K562 (cell line): ENCODE data around the gene SERTAD1. TPM values are rescaled to one million over a fixed set of nuclear protein-coding genes. Genes with fewer than 3 reads are reported as not detected.

Experiments
- FOXK1 ChIP-seq: sonication (generic); formaldehyde crosslinking; IDR thresholded peaks from 2 replicates; pipeline ENCODE4 v1.8.0; 2022; ENCODE audit warnings: missing genetic modification reagents, mild to moderate bottlenecking, borderline replicate concordance
- FOXM1 ChIP-seq, 2 experiments: fragments of 450-650 bp in 1 of 2; sonication (generic) in 1 of 2; formaldehyde crosslinking in 1 of 2; IDR thresholded peaks; 2 replicates each; pipeline versions ENCODE4 v1.6.1 to v1.9.0; 2017 to 2022; ENCODE audit warnings: low read depth in 2 of 2, mild to moderate bottlenecking in 2 of 2, missing genetic modification reagents in 1 of 2, moderate library complexity in 1 of 2
- HNRNPL ChIP-seq: fragments of 200-400 bp; formaldehyde crosslinking; IDR thresholded peaks from 2 replicates; pipeline ENCODE4 v1.6.1; 2017; ENCODE audit warnings: low read depth, mild to moderate bottlenecking, low read length
- JUN ChIP-seq, 2 experiments: sonication (generic) in 1 of 2; formaldehyde crosslinking in 1 of 2; IDR thresholded peaks; 2 replicates each; pipeline versions ENCODE4 v1.6.1 to v1.8.0; 2012 to 2022; ENCODE audit warnings: borderline replicate concordance in 2 of 2, mild to moderate bottlenecking in 2 of 2, improper control_type of control experiment in 1 of 2, low read depth in 1 of 2, low read length in 1 of 2, missing genetic modification reagents in 1 of 2
- JUNB ChIP-seq: fragments of 450-650 bp; formaldehyde crosslinking; conservative IDR thresholded peaks from 2 replicates; pipeline ENCODE4 v1.4.0; 2020; ENCODE audit warnings: mild to moderate bottlenecking
- MYNN ChIP-seq, 2 experiments: sonication (generic); formaldehyde crosslinking in 1 of 2; IDR thresholded peaks; 2 replicates each; pipeline versions ENCODE4 v1.5.0 to v1.6.1; 2016 to 2020; ENCODE audit warnings: antibody characterized with exemption in 1 of 2, missing genetic modification reagents in 1 of 2
- NCOA4 ChIP-seq: fragments of 450-650 bp; IDR thresholded peaks from 2 replicates; pipeline ENCODE4 v1.6.1; 2018; ENCODE audit warnings: mild to moderate bottlenecking; ENCODE audit not compliant: partially characterized antibody
- PHF8 ChIP-seq: fragments of 200-600 bp; sonication (generic); IDR thresholded peaks from 2 replicates; pipeline ENCODE4 v1.6.1; 2012; ENCODE audit warnings: mixed run types, mild to moderate bottlenecking, inconsistent platforms, low read length, moderate library complexity, borderline replicate concordance
- RAD51 ChIP-seq: fragments of 450-650 bp; IDR thresholded peaks from 2 replicates; pipeline ENCODE4 v1.7.1; 2016; ENCODE audit warnings: low read depth, mild to moderate bottlenecking, borderline replicate concordance
- SIN3A ChIP-seq, 2 experiments: fragments of 150-350 bp in 1 of 2; IDR thresholded peaks; 2 replicates each; pipeline ENCODE4 v1.6.1; 2011 to 2016; ENCODE audit warnings: borderline replicate concordance in 2 of 2, low read depth in 2 of 2, low read length in 2 of 2, mild to moderate bottlenecking in 2 of 2, moderate library complexity in 2 of 2; ENCODE audit not compliant: control insufficient read depth in 1 of 2
- SMAD1 ChIP-seq: fragments of 150-350 bp; IDR thresholded peaks from 2 replicates; pipeline ENCODE4 v1.6.1; 2014; ENCODE audit warnings: low read length, low read depth; ENCODE audit not compliant: partially characterized antibody
- ZNF140 ChIP-seq: fragments of 250-450 bp; sonication (Bioruptor Pico); IDR thresholded peaks from 2 replicates; pipeline ENCODE4 v1.8.0; 2021; ENCODE audit warnings: moderate library complexity, mild to moderate bottlenecking, inconsistent platforms
- ZNF232 ChIP-seq: sonication (generic); formaldehyde crosslinking; IDR thresholded peaks from 2 replicates; pipeline ENCODE4 v1.8.0; 2022; ENCODE audit warnings: mild to moderate bottlenecking, missing genetic modification reagents
- ZNF507 ChIP-seq: conservative IDR thresholded peaks from 2 replicates; pipeline ENCODE4 v1.6.1; 2017; ENCODE audit warnings: missing genetic modification characterization, missing compliant biosample characterization
- polyA plus RNA-seq, 8 experiments: library from polyadenylated mRNA; depleted of rRNA in 4 of 8; stranded (reverse) in 5 of 8; unstranded in 3 of 8; fragments of >200 nt; fragmentation: Nextera tagmentation in 2 of 8; fragmentation: Illumina TruSeq in 1 of 8; extraction: Ambion mirVana in 2 of 8; extraction: Trizol in 1 of 8; gene quantifications; 2 replicates each; pipeline versions ENCODE4 v1.2.1 to v1.2.3, GENCODE V29; 2011 to 2014; ENCODE audit warnings: inconsistent platforms in 1 of 8, missing spikeins in 1 of 8
- total RNA-seq, 7 experiments: library from RNA; depleted of rRNA in 6 of 7; stranded (reverse); fragments of >200 nt in 6 of 7; fragmentation: Illumina TruSeq in 2 of 7; extraction: Trizol in 2 of 7; gene quantifications; 2 replicates each; pipeline versions ENCODE4 v1.2.1 to v1.2.3, GENCODE V29; 2011 to 2021; ENCODE audit warnings: low replicate concordance in 1 of 7
- TF ChIP-seq, protein P1 (sequence below): fragments of 450-650 bp; IDR thresholded peaks from 2 replicates; pipeline ENCODE4 v1.6.1; 2016; ENCODE audit warnings: borderline replicate concordance
- TF ChIP-seq, protein P2 (sequence below), 2 experiments: fragments of 450-650 bp in 1 of 2; IDR thresholded peaks; 2 replicates each; pipeline ENCODE4 v1.6.1; 2011 to 2017; ENCODE audit warnings: low read depth in 2 of 2, antibody characterized with exemption in 1 of 2, borderline replicate concordance in 1 of 2, low read length in 1 of 2, mild to moderate bottlenecking in 1 of 2, mixed read lengths in 1 of 2; ENCODE audit not compliant: control insufficient read depth in 1 of 2
- TF ChIP-seq, protein P3 (sequence below), 3 experiments: IDR thresholded peaks in 2 of 3; conservative IDR thresholded peaks in 1 of 3; 2 replicates each; pipeline ENCODE4 v1.5.1; 2011 to 2012; ENCODE audit warnings: low read length in 3 of 3, mild to moderate bottlenecking in 3 of 3, control low read depth in 2 of 3, improper control_type of control experiment in 1 of 3, inconsistent platforms in 1 of 3, low read depth in 1 of 3, mixed read lengths in 1 of 3, moderate library complexity in 1 of 3; ENCODE audit not compliant: insufficient read depth in 2 of 3

The SERTAD1 gene
- total and polyA plus RNA-seq, 9 of the 15 experiments (the other 6 are each of a cell fraction or from before 2014, with no cell fraction given), result 0.15 to 8.7 (median 4.9) TPM

DNA sequence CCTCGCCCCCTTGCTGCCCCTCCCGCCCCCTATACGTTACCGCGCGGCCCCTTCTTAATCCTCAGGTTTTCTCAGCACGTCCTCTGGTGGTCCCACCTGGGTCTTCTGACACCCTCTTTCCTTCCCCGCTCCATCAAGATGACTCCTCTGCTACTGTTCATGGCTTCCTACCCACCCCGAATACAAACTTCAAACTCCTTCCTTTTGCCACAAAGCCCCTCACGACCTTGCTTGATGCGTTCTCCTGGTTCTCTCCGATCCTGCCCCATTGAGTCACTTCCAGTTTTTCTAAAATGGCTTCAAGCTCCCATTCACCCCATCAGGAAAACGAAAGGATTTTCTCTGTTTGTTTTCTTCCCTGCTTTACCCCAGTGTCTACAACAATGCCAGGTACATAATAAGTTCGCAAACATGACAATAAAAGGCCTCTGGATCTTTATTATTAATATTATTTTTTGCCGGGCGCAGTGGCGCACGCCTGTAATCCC is 19.1 kb upstream of the SERTAD1 start (continued):
- TF ChIP-seq ZNF507 (tag) (no peak), PHF8 (peak; percentile 2; the same call in 1 of the 2 replicates), NCOA4 (no peak), RAD51 (no peak), FOXM1 (IDR thresholded peaks at IDR 0.05; ENCODE audit: low read depth) (no peak), FOXM1 (CRISPR knock-in tag; IDR thresholded peaks at IDR 0.05; ENCODE audit: low read depth) (no peak), ZNF140 (CRISPR knock-in tag) (no peak), SMAD1 (no peak), FOXK1 (CRISPR knock-in tag) (0 out of 2 replicates have a peak, but pooled peaks have one; percentile 4), JUN (IDR thresholded peaks at IDR 0.05; ENCODE audit: borderline replicate concordance, low read depth, low read length) (no peak), JUN (CRISPR knock-in tag; IDR thresholded peaks at IDR 0.05; ENCODE audit: borderline replicate concordance) (no peak), ZNF232 (CRISPR knock-in tag) (no peak), MYNN (IDR thresholded peaks at IDR 0.05) (no peak), MYNN (CRISPR knock-in tag; IDR thresholded peaks at IDR 0.05) (no peak), HNRNPL (no peak), SIN3A (IDR thresholded peaks at IDR 0.05; ENCODE audit: borderline replicate concordance in 2 of 2, control insufficient read depth in 1 of 2, low read depth in 2 of 2, low read length in 2 of 2) (0 out of 4 replicates have a peak, but pooled peaks of 1 of the 2 experiments have one; percentile 0), JUNB (CRISPR knock-in tag) (no peak)
- TF ChIP-seq, protein P1, sequence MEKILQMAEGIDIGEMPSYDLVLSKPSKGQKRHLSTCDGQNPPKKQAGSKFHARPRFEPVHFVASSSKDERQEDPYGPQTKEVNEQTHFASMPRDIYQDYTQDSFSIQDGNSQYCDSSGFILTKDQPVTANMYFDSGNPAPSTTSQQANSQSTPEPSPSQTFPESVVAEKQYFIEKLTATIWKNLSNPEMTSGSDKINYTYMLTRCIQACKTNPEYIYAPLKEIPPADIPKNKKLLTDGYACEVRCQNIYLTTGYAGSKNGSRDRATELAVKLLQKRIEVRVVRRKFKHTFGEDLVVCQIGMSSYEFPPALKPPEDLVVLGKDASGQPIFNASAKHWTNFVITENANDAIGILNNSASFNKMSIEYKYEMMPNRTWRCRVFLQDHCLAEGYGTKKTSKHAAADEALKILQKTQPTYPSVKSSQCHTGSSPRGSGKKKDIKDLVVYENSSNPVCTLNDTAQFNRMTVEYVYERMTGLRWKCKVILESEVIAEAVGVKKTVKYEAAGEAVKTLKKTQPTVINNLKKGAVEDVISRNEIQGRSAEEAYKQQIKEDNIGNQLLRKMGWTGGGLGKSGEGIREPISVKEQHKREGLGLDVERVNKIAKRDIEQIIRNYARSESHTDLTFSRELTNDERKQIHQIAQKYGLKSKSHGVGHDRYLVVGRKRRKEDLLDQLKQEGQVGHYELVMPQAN, result no peak
- TF ChIP-seq, protein P2, sequence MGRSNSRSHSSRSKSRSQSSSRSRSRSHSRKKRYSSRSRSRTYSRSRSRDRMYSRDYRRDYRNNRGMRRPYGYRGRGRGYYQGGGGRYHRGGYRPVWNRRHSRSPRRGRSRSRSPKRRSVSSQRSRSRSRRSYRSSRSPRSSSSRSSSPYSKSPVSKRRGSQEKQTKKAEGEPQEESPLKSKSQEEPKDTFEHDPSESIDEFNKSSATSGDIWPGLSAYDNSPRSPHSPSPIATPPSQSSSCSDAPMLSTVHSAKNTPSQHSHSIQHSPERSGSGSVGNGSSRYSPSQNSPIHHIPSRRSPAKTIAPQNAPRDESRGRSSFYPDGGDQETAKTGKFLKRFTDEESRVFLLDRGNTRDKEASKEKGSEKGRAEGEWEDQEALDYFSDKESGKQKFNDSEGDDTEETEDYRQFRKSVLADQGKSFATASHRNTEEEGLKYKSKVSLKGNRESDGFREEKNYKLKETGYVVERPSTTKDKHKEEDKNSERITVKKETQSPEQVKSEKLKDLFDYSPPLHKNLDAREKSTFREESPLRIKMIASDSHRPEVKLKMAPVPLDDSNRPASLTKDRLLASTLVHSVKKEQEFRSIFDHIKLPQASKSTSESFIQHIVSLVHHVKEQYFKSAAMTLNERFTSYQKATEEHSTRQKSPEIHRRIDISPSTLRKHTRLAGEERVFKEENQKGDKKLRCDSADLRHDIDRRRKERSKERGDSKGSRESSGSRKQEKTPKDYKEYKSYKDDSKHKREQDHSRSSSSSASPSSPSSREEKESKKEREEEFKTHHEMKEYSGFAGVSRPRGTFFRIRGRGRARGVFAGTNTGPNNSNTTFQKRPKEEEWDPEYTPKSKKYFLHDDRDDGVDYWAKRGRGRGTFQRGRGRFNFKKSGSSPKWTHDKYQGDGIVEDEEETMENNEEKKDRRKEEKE (IDR thresholded peaks at IDR 0.05; ENCODE audit: borderline replicate concordance in 1 of 2, control insufficient read depth in 1 of 2, low read depth in 2 of 2, low read length in 1 of 2), result no peak
- TF ChIP-seq, protein P3, sequence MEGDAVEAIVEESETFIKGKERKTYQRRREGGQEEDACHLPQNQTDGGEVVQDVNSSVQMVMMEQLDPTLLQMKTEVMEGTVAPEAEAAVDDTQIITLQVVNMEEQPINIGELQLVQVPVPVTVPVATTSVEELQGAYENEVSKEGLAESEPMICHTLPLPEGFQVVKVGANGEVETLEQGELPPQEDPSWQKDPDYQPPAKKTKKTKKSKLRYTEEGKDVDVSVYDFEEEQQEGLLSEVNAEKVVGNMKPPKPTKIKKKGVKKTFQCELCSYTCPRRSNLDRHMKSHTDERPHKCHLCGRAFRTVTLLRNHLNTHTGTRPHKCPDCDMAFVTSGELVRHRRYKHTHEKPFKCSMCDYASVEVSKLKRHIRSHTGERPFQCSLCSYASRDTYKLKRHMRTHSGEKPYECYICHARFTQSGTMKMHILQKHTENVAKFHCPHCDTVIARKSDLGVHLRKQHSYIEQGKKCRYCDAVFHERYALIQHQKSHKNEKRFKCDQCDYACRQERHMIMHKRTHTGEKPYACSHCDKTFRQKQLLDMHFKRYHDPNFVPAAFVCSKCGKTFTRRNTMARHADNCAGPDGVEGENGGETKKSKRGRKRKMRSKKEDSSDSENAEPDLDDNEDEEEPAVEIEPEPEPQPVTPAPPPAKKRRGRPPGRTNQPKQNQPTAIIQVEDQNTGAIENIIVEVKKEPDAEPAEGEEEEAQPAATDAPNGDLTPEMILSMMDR (IDR thresholded peaks at IDR 0.05 in 2 of 3, conservative IDR thresholded peaks at IDR 0.05 in 1 of 3; ENCODE audit: insufficient read depth in 2 of 3, low read depth in 1 of 3, low read length in 3 of 3), result peak; percentile 29 to 63 (median 60); a peak in 5 of 6 replicates
